HepG2 (cell line): ENCODE results near the gene ZNF23. TPM values are rescaled to one million over a fixed set of nuclear protein-coding genes. Genes with fewer than 3 reads are reported as not detected.
A peak's percentile ranks its signal among the peaks of the same experiment; 100 is the strongest.

Experiments used
- CCDC6 ChIP-seq: sonication (generic); formaldehyde crosslinking; IDR thresholded peaks from 2 replicates; pipeline ENCODE4 v1.8.1; 2022; ENCODE audit warnings: mild to moderate bottlenecking, missing genetic modification reagents, moderate library complexity
- CEBPZ ChIP-seq: IDR thresholded peaks from 2 replicates; pipeline ENCODE4 v1.6.1; 2012; ENCODE audit warnings: low read length, improper control_type of control experiment
- CREB3 ChIP-seq: sonication (generic); formaldehyde crosslinking; IDR thresholded peaks from 2 replicates; pipeline ENCODE4 v1.5.0; 2020; ENCODE audit warnings: missing genetic modification reagents
- DDIT3 ChIP-seq: sonication (generic); formaldehyde crosslinking; IDR thresholded peaks from 2 replicates; pipeline ENCODE4 v1.4.0; 2020; ENCODE audit warnings: mild to moderate bottlenecking, missing genetic modification reagents
- HNF4A ChIP-seq: sonication (generic); formaldehyde crosslinking; IDR thresholded peaks from 2 replicates; pipeline ENCODE4 v1.4.0; 2020; ENCODE audit warnings: missing genetic modification reagents
- MXD4 ChIP-seq: IDR thresholded peaks from 2 replicates; pipeline ENCODE4 v1.6.1; 2016; ENCODE audit warnings: mild to moderate bottlenecking, missing biosample characterization, missing genetic modification reagents
- NCOA1 ChIP-seq: sonication (generic); formaldehyde crosslinking; IDR thresholded peaks from 2 replicates; pipeline ENCODE4 v1.9.0; 2021; ENCODE audit warnings: missing genetic modification reagents
- NKX3-1 ChIP-seq: sonication (generic); formaldehyde crosslinking; IDR thresholded peaks from 2 replicates; pipeline ENCODE4 v1.5.0; 2020; ENCODE audit warnings: missing genetic modification reagents
- SATB2 ChIP-seq: sonication (generic); formaldehyde crosslinking; IDR thresholded peaks from 2 replicates; pipeline ENCODE4 v1.5.0; 2020; ENCODE audit warnings: missing genetic modification reagents
- polyA plus RNA-seq, 8 experiments: library from polyadenylated mRNA; depleted of rRNA in 3 of 8; stranded (reverse) in 7 of 8; unstranded in 1 of 8; fragments of >200 nt; fragmentation: Illumina TruSeq in 4 of 8; extraction: Trizol in 4 of 8; gene quantifications; 2 replicates each; pipeline versions ENCODE4 v1.2.1 to v1.2.3, GENCODE V29; 2011 to 2016; ENCODE audit warnings: low read depth in 4 of 8, missing spikeins in 1 of 8, mixed read lengths in 1 of 8; ENCODE audit not compliant: insufficient read depth in 1 of 8
- total RNA-seq, 5 experiments: library from RNA; depleted of rRNA; stranded (reverse); fragments of >200 nt; fragmentation: Illumina TruSeq; extraction: Trizol; gene quantifications; 2 replicates each; pipeline ENCODE4 v1.2.3, GENCODE V29; 2016; ENCODE audit warnings: low read depth in 1 of 5

The ZNF23 gene
- total and polyA plus RNA-seq, 2 of the 13 experiments (the other 11 are each of a cell fraction or from before 2014, with no cell fraction given), result 8.6 to 12.2 TPM

- TF ChIP-seq CREB3 (CRISPR knock-in tag) (peak; percentile 92), MXD4 (CRISPR knock-in tag) (peak; percentile 83), NKX3-1 (peak; percentile 75), DDIT3 (CRISPR knock-in tag) (peak; percentile 75; the same call in 1 of the 2 replicates), CEBPZ (no peak), CCDC6 (CRISPR knock-in tag) (peak; percentile 98), NCOA1 (CRISPR knock-in tag) (no peak; the same call in 1 of the 2 replicates), HNF4A (CRISPR knock-in tag) (peak; percentile 97), SATB2 (CRISPR knock-in tag) (peak; percentile 68)
- TF ChIP-seq, all 625 proteins: peak for 425
Observed at GRCh38 chr16:71426069-71426879, 35.8 kb downstream of the ZNF23 start (continued).
